Mucosa of descending colon (tissue), 3 donors: ENCODE measurements around the gene GYPE. TPM values are rescaled to one million over a fixed set of nuclear protein-coding genes. Genes with fewer than 3 reads are reported as not detected.
"Not testable (repeated sequence)": the region's sequence is repeated elsewhere in the genome, so short reads cannot be mapped to it uniquely, and the experiment has no call there.

Source experiments
- ATAC-seq: fragments of 200-7000 bp; cut with Tn5 transposase; one replicate; pipeline ENCODE4 v1.9.1; 2020; ENCODE audit warnings: mild to moderate bottlenecking, moderate library complexity
- DNase-seq, 3 donors: peaks; one replicate each; pipeline ENCODE4 v3.0.0-alpha.2; 2020
- H3K36me3 ChIP-seq: fragments of 200-600 bp; one replicate; pipeline ENCODE4 v1.8.0; 2021; ENCODE audit warnings: low read depth, mild to moderate bottlenecking
- H3K4me1 ChIP-seq: fragments of 200-600 bp; one replicate; pipeline ENCODE4 v1.8.0; 2021; ENCODE audit warnings: low read depth, mild to moderate bottlenecking
- H3K4me3 ChIP-seq: fragments of 200-600 bp; one replicate; pipeline ENCODE4 v1.8.0; 2021; ENCODE audit warnings: mild to moderate bottlenecking
- H3K9me3 ChIP-seq: fragments of 200-600 bp; one replicate; pipeline ENCODE4 v1.8.0; 2021; ENCODE audit warnings: mild to moderate bottlenecking
- CTCF ChIP-seq: fragments of 200-600 bp; IDR thresholded peaks from one replicate; pipeline ENCODE4 v1.8.0; 2022; ENCODE audit warnings: antibody characterized with exemption, mild to moderate bottlenecking
- intact Hi-C, 2 donors: fragments of 100-400 bp; cut with DNase I in 1 of 2; cut with micrococcal nuclease in 1 of 2; formaldehyde crosslinking; loops; one replicate each; pipeline versions ENCODE4 v1.11.0 to v1.11.1; 2022; cut with DNase I, micrococcal nuclease
- long read RNA-seq, 2 donors: library from polyadenylated mRNA; unstranded; transcript quantifications; one replicate each; pipeline ENCODE4 v2.0.0, GENCODE V29; 2019 to 2021
- total RNA-seq, 3 donors: library from RNA; stranded (reverse); fragmentation: NEBNext Ultra II Directional in 2 of 3; extraction: Animal tissue kit (Norgen Biotek cat#: 25700) in 2 of 3; gene quantifications; one replicate each; pipeline versions ENCODE4 v1.2.1 to v1.2.4, GENCODE V29; 2021 to 2023
- donor health status: DM: no; HTN: no; CAD: no; lungs with moderate emphysema.
- donor health status: DM: no; HTN: no; CAD: no.
- donor health status: DM: no; HTN: yes; CAD: no.

Gene GYPE
- total RNA-seq, result under 1 TPM in 1 of 3 donors, not detected in 2; 0.66 TPM
- long read RNA-seq, donor 1, result 0 reads
- long read RNA-seq, donor 2, result 0 reads

GRCh38 chr4:143905440-143905839 is at the start of gene GYPE:
TSS of gene GYPE (minus strand) at chr4:143905559. CDS start at chr4:143905507, 52 bp downstream.
- H3K4me3 ChIP-seq, intact Hi-C loops, ATAC-seq, DNase-seq, H3K9me3 ChIP-seq, H3K4me1 ChIP-seq, H3K36me3 ChIP-seq: not testable (repeated sequence)

- H3K36me3 ChIP-seq, H3K9me3 ChIP-seq, H3K4me1 ChIP-seq, H3K4me3 ChIP-seq, ATAC-seq, intact Hi-C loops, DNase-seq: not testable (repeated sequence)
These were observed 46.2 kb upstream of the GYPE start for GRCh38 chr4:143951458-143951972.

GRCh38 chr4:143950967-143951366 is 45.6 kb upstream of the GYPE start:
- ATAC-seq, DNase-seq, intact Hi-C loops: not testable (repeated sequence)

GRCh38 chr4:143950185-143950584 is 44.8 kb upstream of the GYPE start:
- DNase-seq, intact Hi-C loops, H3K9me3 ChIP-seq, ATAC-seq, H3K4me3 ChIP-seq, H3K36me3 ChIP-seq, H3K4me1 ChIP-seq: not testable (repeated sequence)

More at GRCh38 chr4:143950967-143951366, 45.6 kb upstream of the GYPE start:
- not testable (repeated sequence) for H3K36me3 ChIP-seq, H3K4me3 ChIP-seq, H3K9me3 ChIP-seq, H3K4me1 ChIP-seq

GRCh38 chr4:143947493-143947892 is 42.1 kb upstream of the GYPE start:
- H3K4me3 ChIP-seq, intact Hi-C loops, ATAC-seq, DNase-seq, H3K36me3 ChIP-seq, H3K4me1 ChIP-seq, H3K9me3 ChIP-seq: not testable (repeated sequence)

- H3K4me1 ChIP-seq, H3K9me3 ChIP-seq, ATAC-seq, DNase-seq, intact Hi-C loops, H3K4me3 ChIP-seq, H3K36me3 ChIP-seq: not testable (repeated sequence)
These were observed 35.3 kb upstream of the GYPE start for GRCh38 chr4:143940708-143941107.

GRCh38 chr4:143939528-143939927 is 34.2 kb upstream of the GYPE start:
- no peak for ATAC-seq
- no peak for DNase-seq
- H3K4me3 ChIP-seq, result no peak overlapping the region
- H3K36me3 ChIP-seq, result no peaks in the 10 kb centered on the region
- intact Hi-C loops, result no loop called here
- H3K4me1 ChIP-seq, result no peaks in the 10 kb centered on the region
- no peaks in the 10 kb centered on the region for H3K9me3 ChIP-seq
- TF ChIP-seq CTCF, result no peak

GRCh38 chr4:143938890-143939289 is 33.5 kb upstream of the GYPE start:
- H3K36me3 ChIP-seq, H3K4me1 ChIP-seq, DNase-seq, ATAC-seq, H3K4me3 ChIP-seq, H3K9me3 ChIP-seq, intact Hi-C loops: not testable (repeated sequence)

GRCh38 chr4:143921181-143921580 is 15.8 kb upstream of the GYPE start:
- no peak for TF ChIP-seq CTCF

GRCh38 chr4:143916485-143916884 is 11.1 kb upstream of the GYPE start:
- H3K4me3 ChIP-seq, DNase-seq, H3K36me3 ChIP-seq, H3K4me1 ChIP-seq, ATAC-seq, intact Hi-C loops, H3K9me3 ChIP-seq: not testable (repeated sequence)

More at GRCh38 chr4:143921181-143921580, 15.8 kb upstream of the GYPE start:
- Histone ChIP-seq H3K4me1 (no peaks in the 10 kb centered on the region), H3K9me3 (no peaks in the 10 kb centered on the region), H3K36me3 (no peaks in the 10 kb centered on the region), H3K4me3 (no peak overlapping the region)
- intact Hi-C loops, result no loop called here
- ATAC-seq (no peak), DNase-seq (peak in 1 of 3 donors; percentile 12)

GRCh38 chr4:143912478-143912877 is 7.1 kb upstream of the GYPE start:
- intact Hi-C loops, DNase-seq, H3K4me3 ChIP-seq, ATAC-seq, H3K9me3 ChIP-seq, H3K36me3 ChIP-seq, H3K4me1 ChIP-seq: not testable (repeated sequence)

GRCh38 chr4:143911528-143912417 is 6.4 kb upstream of the GYPE start:
- H3K4me3 ChIP-seq, H3K4me1 ChIP-seq, intact Hi-C loops, H3K9me3 ChIP-seq, H3K36me3 ChIP-seq: not testable (repeated sequence)
- ATAC-seq (peak; percentile 61), DNase-seq (peak; percentile 14 to 57 (median 38))
